ENCODE results near the gene HOXD4. TPM values are rescaled to one million over a fixed set of nuclear protein-coding genes. Genes with fewer than 3 reads are reported as not detected.

Gene HOXD4
- total RNA-seq, 1 experiment from 2014 or later = 0.61 TPM

GRCh38 chr2:176128982-176129796 is 22.2 kb upstream of the HOXD4 start, which contains the start of gene HOXD8:
Gene HOXD8, plus strand, starts transcription at chr2:176129705. Its CDS starts 662 bp downstream, at chr2:176130367.
- Histone ChIP-seq H3K9me2 (ENCODE audit: insufficient read depth) (no peaks in the 10 kb centered on the region), H4K20me1 (ENCODE audit: insufficient read depth) (no peaks in the 10 kb centered on the region), H2AFZ (ENCODE audit: low read depth, low read length, poor library complexity, severe bottlenecking) (peak within 1 kb of the TSS; percentile 96), H3K4me3 (replicated peaks in 1 of 2; ENCODE audit: low read depth in 1 of 2, low read length in 2 of 2) (peak within 1 kb of the TSS; percentile 40 to 58), H3K9me3 (ENCODE audit: control insufficient read depth in 1 of 2, insufficient read depth in 1 of 2, low read depth in 1 of 2, low read length in 2 of 2) (no peaks in the 10 kb centered on the region), H3K79me2 (ENCODE audit: insufficient read depth, low read length) (no peaks in the 10 kb centered on the region), H3K9ac (ENCODE audit: low read length) (peak within 1 kb of the TSS; percentile 32), H3K27me3 (ENCODE audit: insufficient read depth, low read length) (no peaks in the 10 kb centered on the region), H3K4me1 (ENCODE audit: control insufficient read depth in 1 of 2, insufficient read depth in 2 of 2, low read length in 2 of 2) (peaks cover 6 to 17% of the 10 kb centered on the region in 2 experiments; a peak in 3 of 4 replicates), H3K4me2 (ENCODE audit: low read length) (peak within 1 kb of the TSS; percentile 84), H3K36me3 (ENCODE audit: control insufficient read depth in 1 of 2, insufficient read depth in 2 of 2, low read length in 2 of 2) (no peaks in the 10 kb centered on the region), H3K27ac (ENCODE audit: low read depth, low read length) (peak within 1 kb of the TSS; percentile 69)
- CTCF ChIA-PET = interaction anchor here (2.8 to 3.9 kb wide), 5 partner anchors 11 to 1020 kb away, joined by 15 to 36 read pairs (median 31); no protein-coding TSS in a partner anchor
- POLR2A ChIA-PET = no interaction called here
- BruUV-seq (replicated peaks) = no TSS peak
- peak; percentile 59 for DNase-seq (ENCODE audit: low read depth, low spot score)
- ATAC-seq = peak; percentile 62
- intact Hi-C loops (cut with micrococcal nuclease) = loop anchor here (5.0 kb wide), 3 partner anchors 703 to 1628 kb away; no protein-coding TSS in a partner anchor
- RAD21 ChIA-PET (ENCODE audit: low non-redundant PET in 1 of 2, low total read pairs in 2 of 2, uncharacterized antibody in 2 of 2, unreplicated experiment in 2 of 2) = no interaction called here
- TF ChIP-seq, protein P1, sequence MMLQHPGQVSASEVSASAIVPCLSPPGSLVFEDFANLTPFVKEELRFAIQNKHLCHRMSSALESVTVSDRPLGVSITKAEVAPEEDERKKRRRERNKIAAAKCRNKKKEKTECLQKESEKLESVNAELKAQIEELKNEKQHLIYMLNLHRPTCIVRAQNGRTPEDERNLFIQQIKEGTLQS (IDR thresholded peaks at IDR 0.05) = no peak
- TF ChIP-seq MAX (IDR thresholded peaks at IDR 0.05) = peak; percentile 87
- no peak; the same call in 1 of the 2 replicates for TF ChIP-seq FOSL1 (IDR thresholded peaks at IDR 0.05; ENCODE audit: low read depth)
- no peak for TF ChIP-seq ELF1 (IDR thresholded peaks at IDR 0.05; ENCODE audit: borderline replicate concordance, low read depth)
- no peak for TF ChIP-seq CEBPB (IDR thresholded peaks at IDR 0.05; ENCODE audit: low read depth)
- TF ChIP-seq ZNF274 (IDR thresholded peaks at IDR 0.05; ENCODE audit: low read depth, low read length) = no peak
- peak; percentile 66 for TF ChIP-seq YY1 (IDR thresholded peaks at IDR 0.05; ENCODE audit: extremely low read depth, insufficient replicate concordance, low read depth, low read length)
- no peak for TF ChIP-seq RAD21 (IDR thresholded peaks at IDR 0.05; ENCODE audit: low read depth)
- no peak for TF ChIP-seq ZBTB33 (IDR thresholded peaks at IDR 0.05; ENCODE audit: extremely low read depth, insufficient replicate concordance, low read length)
- TF ChIP-seq EZH2phosphoT487 (IDR thresholded peaks at IDR 0.05; ENCODE audit: borderline replicate concordance) = no peak
- no peak for TF ChIP-seq REST (IDR thresholded peaks at IDR 0.05; ENCODE audit: low read depth)
- TF ChIP-seq TCF7L2 (IDR thresholded peaks at IDR 0.05; ENCODE audit: borderline replicate concordance, extremely low read depth, insufficient read depth, insufficient read length) = peak; percentile 82
- peak; percentile 71; the same call in 1 of the 2 replicates for TF ChIP-seq CBX3 (IDR thresholded peaks at IDR 0.05; ENCODE audit: low read depth)
- peak; percentile 54 for TF ChIP-seq POLR2AphosphoS5 (IDR thresholded peaks at IDR 0.05; ENCODE audit: low read depth, low read length)
- no peak; the same call in 1 of the 2 replicates for TF ChIP-seq JUND (IDR thresholded peaks at IDR 0.05)
- TF ChIP-seq CTCF (IDR thresholded peaks at IDR 0.05 in 2 of 3, conservative IDR thresholded peaks at IDR 0.05 in 1 of 3; ENCODE audit: borderline replicate concordance in 1 of 3, insufficient read depth in 1 of 3, low read depth in 2 of 3, low read length in 2 of 3) = no peak
- TF ChIP-seq SP1 (IDR thresholded peaks at IDR 0.05; ENCODE audit: low read depth) = no peak; the same call in 1 of the 2 replicates
- TF ChIP-seq POLR2A (IDR thresholded peaks at IDR 0.05; ENCODE audit: borderline replicate concordance, extremely low read depth, insufficient read depth, insufficient read length) = no peak
